ENCODE measurements around the gene HMGN5. TPM values are rescaled to one million over a fixed set of nuclear protein-coding genes. Genes with fewer than 3 reads are reported as not detected.
A peak's percentile ranks its signal among the peaks of the same experiment; 100 is the strongest.

Gene HMGN5
- 3.4 TPM for total RNA-seq

- peak; percentile 87 for DNase-seq
These were observed at the start of gene HMGN5, which contains the start of gene SH3BGRL for GRCh38 chrX:81201671-81202455. HMGN5 (minus strand) TSS chrX:81201913; CDS start chrX:81121549, 80,364 bp downstream. SH3BGRL (plus strand) TSS chrX:81202102; CDS start chrX:81202201, 99 bp downstream.

GRCh38 chrX:81241753-81242152 is 40.0 kb upstream of the HMGN5 start:
- no peak for DNase-seq

GRCh38 chrX:81240701-81241331 is 39.1 kb upstream of the HMGN5 start:
- DNase-seq = no peak

- no peak for DNase-seq
These were observed 36.5 kb upstream of the HMGN5 start for GRCh38 chrX:81238166-81238565.

- no peak for DNase-seq
These were observed 35.8 kb upstream of the HMGN5 start for GRCh38 chrX:81237516-81237915.

- DNase-seq = no peak
These were observed 30.5 kb upstream of the HMGN5 start for GRCh38 chrX:81232218-81232617.

GRCh38 chrX:81231476-81231875 is 29.8 kb upstream of the HMGN5 start:
- DNase-seq = no peak

GRCh38 chrX:81229901-81230300 is 28.2 kb upstream of the HMGN5 start:
- DNase-seq = no peak

GRCh38 chrX:81229229-81229628 is 27.5 kb upstream of the HMGN5 start:
- no peak for DNase-seq

GRCh38 chrX:81215685-81216084 is 14.0 kb upstream of the HMGN5 start:
- DNase-seq = no peak

GRCh38 chrX:81208916-81209315 is 7.2 kb upstream of the HMGN5 start:
- DNase-seq = no peak

GRCh38 chrX:81206476-81206875 is 4.8 kb upstream of the HMGN5 start:
- no peak for DNase-seq

- DNase-seq = no peak
These were observed 3.8 kb upstream of the HMGN5 start for GRCh38 chrX:81205551-81205950.

- DNase-seq = no peak
These were observed 1.2 kb upstream of the HMGN5 start for GRCh38 chrX:81202943-81203342.

- peak; percentile 44 for DNase-seq
These were observed 725 bp upstream of the HMGN5 start for GRCh38 chrX:81202456-81202819.

- no peak for DNase-seq
These were observed 642 bp downstream of the HMGN5 start for GRCh38 chrX:81201071-81201470.

- DNase-seq = no peak
These were observed 6.0 kb downstream of the HMGN5 start for GRCh38 chrX:81195712-81196111.

- no peak for DNase-seq
These were observed 6.5 kb downstream of the HMGN5 start for GRCh38 chrX:81195259-81195658.

GRCh38 chrX:81174286-81174685 is 27.4 kb downstream of the HMGN5 start:
- peak; percentile 0 for DNase-seq

- DNase-seq = no peak
These were observed 33.3 kb downstream of the HMGN5 start for GRCh38 chrX:81168391-81168790.

GRCh38 chrX:81121513-81122363 is 80.0 kb downstream of the HMGN5 start:
- DNase-seq = peak; percentile 91

- peak; percentile 64 for DNase-seq
These were observed 80.8 kb downstream of the HMGN5 start for GRCh38 chrX:81120936-81121371.
